Activated T-cell treated with anti-CD3 and anti-CD28 coated beads, Interleukin-2, amount 50 U/mL, for 72 hours (primary cell): ENCODE data around the gene RIN3. TPM values are rescaled to one million over a fixed set of nuclear protein-coding genes. Genes with fewer than 3 reads are reported as not detected.

Experiments used
- ATAC-seq, 2 donors: fragments of 150-1000 bp; cut with Tn5 transposase; replicated peaks in 1 of 2; 2 replicates each; pipeline ENCODE4 v1.10.0; 2021; ENCODE audit warnings: moderate library complexity in 2 of 2, mild to moderate bottlenecking in 1 of 2
- DNase-seq, 2 donors: peaks; one replicate each; pipeline ENCODE4 v3.0.0; 2021 to 2022; ENCODE audit warnings: mixed read lengths in 1 of 2
- H3K27ac Mint-ChIP-seq: one replicate; pipeline ENCODE4 v1.8.0; 2022; ENCODE audit warnings: mild to moderate bottlenecking, moderate library complexity, mixed read lengths
- H3K27me3 Mint-ChIP-seq: one replicate; pipeline ENCODE4 v1.8.0; 2022; ENCODE audit warnings: low read depth, mixed read lengths
- H3K36me3 Mint-ChIP-seq, 2 donors: one replicate each; pipeline ENCODE4 v1.8.0; 2022; ENCODE audit warnings: mixed read lengths in 2 of 2, mild to moderate bottlenecking in 1 of 2; ENCODE audit not compliant: insufficient read depth in 2 of 2
- H3K4me1 Mint-ChIP-seq: one replicate; pipeline ENCODE4 v1.8.0; 2022; ENCODE audit warnings: low read depth, mixed read lengths
- H3K4me3 Mint-ChIP-seq, 2 donors: one replicate each; pipeline ENCODE4 v1.8.0; 2022; ENCODE audit warnings: mild to moderate bottlenecking in 2 of 2, mixed read lengths in 2 of 2, moderate library complexity in 2 of 2
- H3K9me3 Mint-ChIP-seq, 2 donors: one replicate each; pipeline ENCODE4 v1.8.0; 2022; ENCODE audit warnings: mixed read lengths in 2 of 2
- total RNA-seq, 2 donors: library from RNA; stranded (reverse); gene quantifications; one replicate each; pipeline ENCODE4 v1.2.3, GENCODE V29; 2022

The RIN3 gene
- total RNA-seq, 2 donors from 2014 or later = 33.6 to 36.3 TPM

DNA sequence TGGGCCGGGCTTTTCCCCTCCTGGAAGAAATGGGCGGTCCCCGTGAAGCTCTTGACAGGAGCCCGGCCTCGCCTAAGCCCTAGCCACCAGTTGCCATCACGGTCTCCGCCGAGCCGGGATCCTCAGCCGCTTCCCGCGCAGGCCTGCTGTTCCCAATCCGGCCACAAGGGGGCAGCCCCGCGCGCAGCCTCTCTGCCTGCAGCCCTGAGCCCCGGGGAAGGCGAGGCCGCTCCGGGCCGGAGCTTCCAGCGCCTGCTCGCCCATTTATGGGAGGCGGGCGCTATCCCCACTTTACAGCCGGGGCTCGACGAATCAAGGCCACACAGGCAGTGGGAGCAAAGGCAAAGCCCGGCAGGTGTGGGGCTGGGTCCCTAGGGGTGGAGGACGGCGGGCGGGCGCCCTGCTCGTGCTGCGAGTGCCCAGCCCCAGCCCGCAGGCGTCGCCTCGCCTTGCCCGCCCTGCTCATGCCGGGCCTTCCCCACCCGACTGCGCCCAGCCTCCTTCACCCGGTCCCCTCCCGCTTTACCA is 173.4 kb downstream of the RIN3 start:
- peaks cover 0 to 6% of the 10 kb centered on the region in 2 donors for H3K36me3 Mint-ChIP-seq
- ATAC-seq = peak; percentile 68 to 71
- H3K27me3 Mint-ChIP-seq = no peaks in the 10 kb centered on the region
- H3K9me3 Mint-ChIP-seq = no peaks in the 10 kb centered on the region
- no peak overlapping the region for H3K27ac Mint-ChIP-seq
- no peaks in the 10 kb centered on the region for H3K4me1 Mint-ChIP-seq
- peak; percentile 50 to 71 for DNase-seq
- no peak overlapping the region for H3K4me3 Mint-ChIP-seq

DNA sequence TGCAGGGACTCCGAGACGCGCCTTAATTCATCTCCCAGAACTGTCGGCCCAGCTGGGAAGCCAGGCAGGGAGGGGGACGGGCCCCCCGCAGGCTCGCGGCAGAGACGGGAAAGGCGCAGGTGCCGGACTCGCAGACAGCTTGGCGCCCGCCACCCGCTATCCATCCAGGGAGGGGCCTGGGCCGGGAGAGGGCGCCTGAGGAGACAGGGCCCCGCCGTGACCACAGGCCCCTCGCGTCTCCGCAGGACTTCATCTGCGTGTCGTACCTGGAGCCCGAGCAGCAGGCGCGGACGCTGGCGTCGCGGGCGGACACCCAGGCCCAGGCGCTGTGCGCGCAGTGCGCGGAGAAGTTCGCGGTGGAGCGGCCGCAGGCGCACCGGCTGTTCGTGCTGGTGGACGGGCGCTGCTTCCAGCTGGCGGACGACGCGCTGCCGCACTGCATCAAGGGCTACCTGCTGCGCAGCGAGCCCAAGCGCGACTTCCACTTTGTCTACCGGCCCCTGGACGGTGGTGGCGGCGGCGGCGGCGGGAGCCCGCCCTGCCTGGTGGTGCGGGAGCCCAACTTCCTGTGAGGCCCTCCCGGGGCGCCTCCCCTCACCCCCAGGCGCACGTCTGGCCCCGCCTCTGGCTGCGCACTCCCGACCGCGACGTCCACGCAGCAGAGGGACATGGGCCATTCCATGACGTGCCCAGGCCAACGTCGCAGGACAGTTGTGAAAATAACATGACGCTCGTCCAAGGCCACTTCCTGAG is 174.3 kb downstream of the RIN3 start:
- H3K27ac Mint-ChIP-seq = no peak overlapping the region
- peaks cover 0 to 4% of the 10 kb centered on the region in 2 donors for H3K36me3 Mint-ChIP-seq
- ATAC-seq (no peak), DNase-seq (no peak)
- no peak overlapping the region for H3K4me3 Mint-ChIP-seq
- H3K27me3 Mint-ChIP-seq = no peaks in the 10 kb centered on the region
- no peaks in the 10 kb centered on the region for H3K9me3 Mint-ChIP-seq
- H3K4me1 Mint-ChIP-seq = peaks cover 7% of the 10 kb centered on the region

DNA sequence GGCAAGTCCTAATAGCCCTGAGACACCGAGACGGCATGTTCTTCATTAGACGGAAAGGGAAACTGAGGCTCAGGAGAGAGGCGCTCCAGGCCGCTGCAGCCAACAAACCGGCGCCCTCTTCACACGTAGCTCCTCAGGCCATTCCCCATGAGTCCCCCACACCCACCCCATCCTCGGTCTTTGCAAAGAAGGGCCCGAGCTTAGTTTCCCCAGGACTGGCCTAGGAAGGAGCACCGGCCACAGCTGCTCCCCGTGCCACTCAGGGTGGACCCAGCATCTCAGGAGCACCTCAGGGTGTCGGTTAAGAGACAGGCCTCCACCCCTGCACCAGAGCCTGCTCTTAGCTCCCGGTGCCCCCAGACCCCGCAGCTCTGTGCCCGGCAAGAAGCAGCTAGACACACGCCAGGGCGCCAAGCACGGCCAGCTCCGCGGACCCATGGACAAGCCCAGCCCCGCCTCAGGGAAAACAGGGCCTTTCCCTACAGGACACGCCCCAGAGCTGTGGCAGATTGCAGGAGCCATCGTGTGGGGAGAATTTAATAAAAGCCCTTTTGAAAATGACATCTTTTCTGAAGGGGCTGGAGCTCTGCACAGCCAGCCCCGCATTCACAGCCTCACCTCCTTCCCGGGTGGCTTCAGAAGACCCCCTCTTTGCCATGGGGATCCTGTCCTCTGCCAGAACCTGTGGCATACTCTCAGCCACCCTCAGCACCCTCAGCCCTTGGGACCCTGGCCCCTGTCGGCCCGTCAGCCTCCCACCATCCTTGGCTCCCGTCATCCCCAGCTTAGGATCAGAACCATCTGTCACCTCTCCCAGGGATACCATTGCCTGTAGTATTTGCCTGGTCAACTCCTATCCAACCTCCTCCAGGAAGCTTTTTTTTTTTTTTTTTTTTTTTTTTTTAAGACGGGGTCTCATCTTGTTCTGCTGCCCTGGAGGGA is 175.1 kb downstream of the RIN3 start:
- Mint-ChIP-seq H3K27ac (no peak overlapping the region), H3K9me3 (no peaks in the 10 kb centered on the region), H3K4me1 (peaks cover 15% of the 10 kb centered on the region), H3K27me3 (no peaks in the 10 kb centered on the region), H3K36me3 (peaks cover 0 to 4% of the 10 kb centered on the region in 2 donors), H3K4me3 (no peak overlapping the region)
- no peak for ATAC-seq
- no peak for DNase-seq

DNA sequence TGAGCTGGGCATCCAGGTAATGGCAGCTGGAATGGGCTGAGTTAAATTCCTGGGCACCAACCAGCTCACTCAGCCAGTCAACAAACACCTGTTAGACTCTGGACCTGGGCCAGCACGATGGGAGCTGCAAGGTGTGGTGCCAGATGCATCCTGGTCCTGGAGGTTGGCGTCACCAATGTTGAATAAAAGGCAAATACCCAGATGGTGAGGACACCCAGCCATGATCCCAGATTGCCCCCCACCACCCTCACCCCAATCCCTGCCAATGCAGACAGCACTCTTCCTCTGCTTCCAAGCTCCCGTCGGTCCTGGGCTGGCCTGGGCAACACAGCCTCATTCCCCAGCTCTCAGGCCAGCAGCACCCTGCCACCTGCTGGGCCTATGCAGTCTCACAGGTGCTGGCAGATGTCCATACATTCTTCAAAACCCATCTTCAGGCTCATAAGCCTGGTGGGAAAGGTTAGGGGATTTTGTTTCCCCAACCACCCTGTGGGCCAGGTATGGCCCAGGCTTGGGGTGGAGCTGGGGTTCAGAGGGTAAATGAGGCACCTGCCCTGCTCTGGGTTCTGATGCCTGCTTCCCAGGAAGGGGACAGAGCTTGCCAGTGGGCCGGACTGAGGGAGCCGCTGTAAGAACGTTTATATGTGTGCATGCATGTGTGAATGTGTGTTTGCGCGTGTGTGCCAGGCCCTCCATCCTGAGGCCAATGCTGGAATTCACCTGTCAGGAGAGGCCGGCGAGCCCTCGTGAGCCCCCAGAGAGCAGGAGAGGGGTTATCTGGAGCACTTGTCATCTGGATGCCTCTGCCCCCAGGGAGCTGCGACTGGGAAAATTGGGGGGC is 176.8 kb downstream of the RIN3 start:
- no peaks in the 10 kb centered on the region for H3K9me3 Mint-ChIP-seq
- H3K27me3 Mint-ChIP-seq = no peaks in the 10 kb centered on the region
- no peak overlapping the region for H3K4me3 Mint-ChIP-seq
- DNase-seq = no peak
- no peak for ATAC-seq
- peaks cover 25% of the 10 kb centered on the region for H3K4me1 Mint-ChIP-seq
- H3K36me3 Mint-ChIP-seq = peaks cover 0 to 4% of the 10 kb centered on the region in 2 donors
- no peak overlapping the region for H3K27ac Mint-ChIP-seq

DNA sequence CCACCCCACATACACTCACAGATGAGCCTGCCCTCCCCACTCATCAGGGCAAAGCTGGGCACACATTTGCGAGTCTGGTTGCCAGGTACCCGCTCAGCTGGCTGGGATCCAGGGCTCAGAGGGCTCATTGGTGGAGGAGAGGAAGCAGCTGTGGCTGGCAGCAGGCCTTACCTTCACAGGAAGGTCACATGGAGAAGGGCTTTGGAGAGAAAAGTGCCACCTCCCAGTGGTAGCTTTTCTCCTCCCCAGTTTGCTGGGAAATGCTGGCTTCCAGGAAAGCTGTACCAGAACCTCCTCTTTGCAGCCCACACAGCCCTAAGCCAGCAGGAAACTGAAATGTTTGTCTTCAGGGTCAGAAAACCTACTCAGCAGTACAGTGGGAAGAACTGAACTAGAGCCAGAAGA is 179.2 kb downstream of the RIN3 start:
- DNase-seq (no peak), ATAC-seq (peak; percentile 13 to 42)
- Mint-ChIP-seq H3K27ac (no peak overlapping the region), H3K4me3 (no peak overlapping the region), H3K36me3 (no peaks in the 10 kb centered on the region), H3K27me3 (peaks cover 5% of the 10 kb centered on the region), H3K9me3 (no peaks in the 10 kb centered on the region), H3K4me1 (peaks cover 30% of the 10 kb centered on the region)

DNA sequence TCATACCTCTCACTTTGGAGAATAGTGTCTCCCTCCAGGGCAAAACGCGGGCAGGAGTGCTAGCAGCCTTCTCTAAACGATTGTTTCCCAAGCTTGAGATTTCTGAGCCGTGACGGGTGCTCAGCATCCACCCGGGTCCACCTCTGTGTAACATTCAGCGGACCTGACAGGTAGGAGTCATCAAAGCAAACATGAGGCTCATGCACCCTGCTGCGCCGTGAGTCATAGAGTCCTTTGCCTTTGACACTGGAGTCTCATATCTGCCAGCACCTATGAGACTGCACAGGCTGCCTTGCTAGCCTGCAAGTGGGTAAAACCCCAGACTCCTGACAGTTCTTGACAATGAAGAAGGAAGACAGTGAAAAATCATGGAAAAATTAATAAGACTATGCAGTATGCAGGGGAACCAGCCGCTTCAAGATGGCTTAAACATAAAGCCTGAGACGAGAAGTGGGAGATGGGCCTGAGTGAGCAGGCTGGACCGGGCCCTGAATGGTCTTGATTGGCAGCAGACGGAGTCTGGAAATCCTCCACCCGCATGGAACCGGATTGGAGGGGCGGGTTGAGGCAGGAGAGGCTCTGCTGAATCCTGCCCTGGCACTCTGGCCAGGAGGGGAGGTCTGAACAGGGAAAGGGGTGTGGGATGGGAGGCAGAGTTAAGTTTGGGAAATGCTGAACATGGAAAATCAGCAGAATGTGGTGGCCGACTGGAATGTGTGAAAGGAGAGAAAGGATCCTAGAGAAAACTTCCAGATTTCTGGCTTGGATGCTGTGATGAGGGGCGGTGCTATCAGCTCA is 180.6 kb downstream of the RIN3 start:
- Mint-ChIP-seq H3K4me1 (peaks cover 30% of the 10 kb centered on the region), H3K9me3 (no peaks in the 10 kb centered on the region), H3K36me3 (no peaks in the 10 kb centered on the region), H3K27ac (no peak overlapping the region), H3K4me3 (no peak overlapping the region), H3K27me3 (peaks cover 9% of the 10 kb centered on the region)
- peak; percentile 34 to 60 for ATAC-seq
- no peak for DNase-seq

DNA sequence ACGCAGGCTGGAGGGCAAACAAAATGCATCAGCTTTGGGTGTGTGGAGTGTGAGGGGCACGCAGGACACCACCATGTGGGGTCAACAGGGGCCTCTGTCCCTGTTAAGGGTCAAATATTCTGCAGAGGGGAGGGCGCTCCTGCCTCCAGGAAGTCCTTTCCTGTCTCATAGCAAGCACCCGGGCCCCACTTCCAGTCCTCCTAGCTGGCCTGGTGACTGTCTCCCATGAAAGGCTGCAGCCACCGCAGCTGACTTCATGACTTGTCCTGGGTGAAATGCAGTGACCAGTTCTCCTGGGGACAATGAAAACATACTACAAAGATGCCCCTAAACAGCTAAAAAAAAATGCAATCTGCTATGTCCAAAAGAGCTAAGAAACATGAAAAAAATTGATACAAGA is 181.2 kb downstream of the RIN3 start:
- H3K4me1 Mint-ChIP-seq = peaks cover 30% of the 10 kb centered on the region
- no peak for ATAC-seq
- H3K27ac Mint-ChIP-seq = no peak overlapping the region
- H3K4me3 Mint-ChIP-seq = no peak overlapping the region
- H3K27me3 Mint-ChIP-seq = peaks cover 9% of the 10 kb centered on the region
- no peaks in the 10 kb centered on the region for H3K36me3 Mint-ChIP-seq
- no peaks in the 10 kb centered on the region for H3K9me3 Mint-ChIP-seq
- DNase-seq = no peak

DNA sequence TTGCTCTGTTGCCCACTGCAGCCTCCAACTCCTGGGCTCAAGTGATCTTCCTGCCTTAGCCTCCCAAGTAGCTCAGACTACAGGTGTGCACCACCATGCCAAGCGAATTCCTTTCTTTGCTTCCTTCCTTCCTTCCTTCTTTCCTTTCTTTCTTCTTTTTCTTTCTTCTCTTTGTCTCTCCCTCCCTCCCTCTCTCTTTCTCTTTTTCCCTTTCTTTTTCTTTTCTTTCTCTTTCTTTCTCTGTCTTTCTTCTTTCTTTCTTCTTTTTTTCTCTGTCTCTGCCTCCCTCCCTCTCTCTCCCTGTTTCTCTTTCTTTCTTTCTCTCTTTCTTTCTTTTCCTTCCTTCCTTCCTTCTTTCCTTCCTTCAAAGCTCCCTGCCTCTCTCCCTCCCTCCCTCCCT is 182.0 kb downstream of the RIN3 start:
- Mint-ChIP-seq H3K27ac (no peak overlapping the region), H3K27me3 (peaks cover 9% of the 10 kb centered on the region), H3K4me3 (no peak overlapping the region), H3K9me3 (no peaks in the 10 kb centered on the region), H3K4me1 (peaks cover 30% of the 10 kb centered on the region), H3K36me3 (no peaks in the 10 kb centered on the region)
- DNase-seq = no peak
- no peak for ATAC-seq

DNA sequence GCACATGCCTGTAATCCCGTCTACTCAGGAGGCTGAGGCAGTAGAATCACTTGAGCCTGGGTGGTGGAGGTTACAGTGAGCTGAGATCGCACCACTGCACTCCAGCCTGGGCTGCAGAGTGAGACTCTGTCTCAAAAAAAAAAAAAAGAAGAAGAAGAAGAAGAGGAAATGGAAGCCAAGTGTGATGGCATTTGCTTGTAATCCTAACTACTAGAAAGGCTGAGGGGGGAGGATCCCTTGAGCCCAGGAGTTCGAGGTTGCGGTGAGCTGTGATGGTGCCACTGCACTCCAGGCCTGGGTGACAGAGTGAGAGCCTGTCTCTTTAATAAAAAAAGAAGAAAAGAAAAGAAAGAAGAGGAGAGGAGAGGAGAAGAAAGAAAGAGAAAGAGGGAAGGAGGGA is 182.8 kb downstream of the RIN3 start:
- Mint-ChIP-seq H3K27me3 (peaks cover 17% of the 10 kb centered on the region), H3K4me3 (no peak overlapping the region), H3K4me1 (peaks cover 30% of the 10 kb centered on the region), H3K9me3 (no peaks in the 10 kb centered on the region), H3K36me3 (no peaks in the 10 kb centered on the region), H3K27ac (peak overlapping the region; percentile 56)
- ATAC-seq = no peak
- DNase-seq = no peak

DNA sequence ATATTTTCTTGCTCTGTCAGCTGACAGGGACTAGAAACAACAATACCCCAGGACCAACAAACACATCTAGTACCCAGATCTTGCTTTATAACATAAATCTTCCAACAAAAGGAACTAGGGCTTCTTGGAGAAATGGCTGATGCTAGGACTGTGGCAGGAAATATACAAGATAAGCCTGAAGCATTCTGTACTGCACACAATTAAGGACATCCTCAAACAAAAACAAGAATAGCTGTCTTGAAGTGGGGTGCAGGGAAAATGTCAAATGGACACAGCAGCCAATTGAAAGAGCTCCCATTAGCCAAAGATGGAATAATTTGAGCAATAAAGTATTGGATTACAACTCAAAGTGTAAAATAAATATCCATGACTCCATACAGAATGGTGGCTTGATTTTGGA is 184.8 kb downstream of the RIN3 start:
- peaks cover 18% of the 10 kb centered on the region for H3K4me1 Mint-ChIP-seq
- no peak overlapping the region for H3K4me3 Mint-ChIP-seq
- no peaks in the 10 kb centered on the region for H3K9me3 Mint-ChIP-seq
- no peak overlapping the region for H3K27ac Mint-ChIP-seq
- DNase-seq (no peak), ATAC-seq (no peak)
- H3K36me3 Mint-ChIP-seq = no peaks in the 10 kb centered on the region
- H3K27me3 Mint-ChIP-seq = peaks cover 20% of the 10 kb centered on the region

DNA sequence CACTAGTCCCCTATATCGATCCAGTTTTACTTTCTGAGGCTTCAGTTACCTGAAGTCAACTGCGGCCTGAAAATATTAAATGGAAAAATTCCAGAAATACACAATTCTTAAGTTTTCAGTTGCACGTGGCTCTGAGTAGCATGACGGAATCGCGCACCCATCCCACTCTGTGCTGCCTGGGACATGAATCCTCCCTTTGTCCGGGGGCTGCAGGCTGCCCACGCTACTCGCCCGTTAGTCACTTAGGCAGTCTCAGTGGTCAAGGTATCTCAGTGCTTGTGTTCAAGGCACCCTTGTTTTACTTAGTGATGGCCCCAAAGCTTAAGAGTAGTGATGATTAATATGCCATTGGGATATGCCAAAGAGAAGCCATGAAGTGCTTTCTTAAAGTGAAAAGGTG is 188.2 kb downstream of the RIN3 start:
- Mint-ChIP-seq H3K4me1 (no peaks in the 10 kb centered on the region), H3K36me3 (no peaks in the 10 kb centered on the region), H3K27ac (no peak overlapping the region), H3K27me3 (peaks cover 20% of the 10 kb centered on the region), H3K4me3 (no peak overlapping the region), H3K9me3 (no peaks in the 10 kb centered on the region)
- DNase-seq (no peak), ATAC-seq (no peak)

DNA sequence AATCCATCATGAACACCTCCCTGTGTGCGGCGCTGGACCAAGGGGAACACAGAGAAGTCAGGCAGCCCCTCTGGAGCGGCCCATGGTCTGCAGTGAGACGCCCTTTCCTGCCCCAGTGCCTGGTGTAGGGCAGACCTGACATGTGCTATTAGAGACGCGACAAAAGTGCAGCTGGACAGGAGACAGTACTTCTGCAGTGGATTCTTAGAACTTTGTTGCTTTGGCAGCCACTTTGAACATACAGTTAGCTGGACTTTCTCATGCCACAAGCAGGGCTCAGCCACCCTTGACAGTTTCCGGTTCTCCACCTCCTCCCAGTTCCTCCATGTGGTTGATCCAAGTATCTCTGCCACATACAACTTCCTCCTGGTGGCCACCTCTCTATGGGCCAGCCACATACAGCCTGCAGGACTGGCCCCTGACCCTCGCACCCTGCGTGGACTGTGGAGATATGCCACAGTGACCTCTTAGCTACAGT is 188.9 kb downstream of the RIN3 start:
- ATAC-seq (no peak), DNase-seq (no peak)
- Mint-ChIP-seq H3K27ac (no peak overlapping the region), H3K36me3 (no peaks in the 10 kb centered on the region), H3K9me3 (no peaks in the 10 kb centered on the region), H3K4me3 (no peak overlapping the region), H3K4me1 (no peaks in the 10 kb centered on the region), H3K27me3 (peaks cover 19% of the 10 kb centered on the region)
